Measurements from ENCODE around the gene SOST.

- TF ChIP-seq MAFK (IDR thresholded peaks at IDR 0.05; ENCODE audit: partially characterized antibody) (no peak), CTCF (IDR thresholded peaks at IDR 0.05) (no peak)
These were observed 46.5 kb upstream of the SOST start for GRCh38 chr17:43805117-43805516.
